H1 (cell line): ENCODE measurements around the gene CIB2. TPM values are rescaled to one million over a fixed set of nuclear protein-coding genes. Genes with fewer than 3 reads are reported as not detected.

Experiments
- ATF2 ChIP-seq: IDR thresholded peaks from 2 replicates; pipeline ENCODE4 v1.6.1; 2012; ENCODE audit warnings: low read length, inconsistent platforms
- CREB1 ChIP-seq: IDR thresholded peaks from 2 replicates; pipeline ENCODE4 v1.6.1; 2012; ENCODE audit warnings: inconsistent platforms
- polyA plus RNA-seq, 7 experiments: library from polyadenylated mRNA; depleted of rRNA in 3 of 7; stranded (reverse) in 5 of 7; unstranded in 2 of 7; fragments of >200 nt in 5 of 7; fragments of 200-250 nt in 2 of 7; gene quantifications; 1 replicate in 5 of 7; 2 replicates in 1 of 7; 4 replicates in 1 of 7; pipeline versions ENCODE4 v1.2.1 to v1.2.3, GENCODE V29; 2011 to 2013; ENCODE audit warnings: missing spikeins in 2 of 7, mixed read lengths in 2 of 7
- total RNA-seq: library from RNA; stranded (reverse); fragmentation: NEBNext Ultra II Directional; extraction: Animal tissue kit (Norgen Biotek cat#: 25700); gene quantifications from 2 replicates; pipeline ENCODE4 v1.2.1, GENCODE V29; 2021

Gene CIB2
- total and polyA plus RNA-seq, 2 of the 8 experiments (the other 6 are each of a cell fraction or from before 2014, with no cell fraction given) = 41.5 to 45.8 TPM

- TF ChIP-seq ATF2 (no peak), CREB1 (no peak)
- TF ChIP-seq, all 59 proteins: peak for 0
These were observed 63.7 kb downstream of the CIB2 start (continued) for GRCh38 chr15:78067328-78068228.
